EH (cell line): ENCODE data around the gene ECI1.
"Not testable (repeated sequence)": the region's sequence is repeated elsewhere in the genome, so short reads cannot be mapped to it uniquely, and the experiment has no call there.

Source experiments
- DNase-seq: peaks from one replicate; pipeline ENCODE4 v3.0.0-alpha.2; 2015; ENCODE audit warnings: low read depth

The ECI1 gene

GRCh38 chr16:2253293-2253692 is 1.9 kb upstream of the ECI1 start:
- DNase-seq = no peak

- peak; percentile 32 for DNase-seq
Observed at GRCh38 chr16:2252806-2253148, 1.4 kb upstream of the ECI1 start.

GRCh38 chr16:2250652-2251295 is 613 bp downstream of the ECI1 start:
- peak; percentile 38 for DNase-seq

GRCh38 chr16:2246301-2246885 is 5.0 kb downstream of the ECI1 start:
- DNase-seq = no peak

GRCh38 chr16:2244926-2245795 is 6.2 kb downstream of the ECI1 start:
- DNase-seq = no peak

- no peak for DNase-seq
Observed at GRCh38 chr16:2244301-2244700, 7.1 kb downstream of the ECI1 start.

- no peak for DNase-seq
Observed at GRCh38 chr16:2243781-2244180, 7.6 kb downstream of the ECI1 start.

- DNase-seq = no peak
Observed at GRCh38 chr16:2243031-2243528, 8.3 kb downstream of the ECI1 start.

- no peak for DNase-seq
Observed at GRCh38 chr16:2242598-2242997, 8.8 kb downstream of the ECI1 start.

GRCh38 chr16:2240331-2240730 is 11.1 kb downstream of the ECI1 start:
- DNase-seq = not testable (repeated sequence)

GRCh38 chr16:2238838-2239675 is 12.3 kb downstream of the ECI1 start:
- no peak for DNase-seq

GRCh38 chr16:2238150-2238837 is 13.1 kb downstream of the ECI1 start:
- no peak for DNase-seq

- no peak for DNase-seq
Observed at GRCh38 chr16:2237493-2238149, 13.8 kb downstream of the ECI1 start.

- DNase-seq = no peak
Observed at GRCh38 chr16:2237102-2237482, 14.3 kb downstream of the ECI1 start.

GRCh38 chr16:2236337-2237101 is 14.9 kb downstream of the ECI1 start, which contains the start of gene DNASE1L2:
Gene DNASE1L2 (plus strand): TSS chr16:2236444. CDS start chr16:2236817, 373 bp downstream.
- DNase-seq = peak; percentile 50

- DNase-seq = no peak
Observed at GRCh38 chr16:2235695-2236336, 15.6 kb downstream of the ECI1 start.

- no peak for DNase-seq
Observed at GRCh38 chr16:2235234-2235651, 16.1 kb downstream of the ECI1 start.

- DNase-seq = no peak
Observed at GRCh38 chr16:2234813-2235170, 16.6 kb downstream of the ECI1 start.
